Activated T-cell treated with anti-CD3 and anti-CD28 coated beads, Interleukin-2, amount 50 U/mL, for 72 hours (primary cell): ENCODE results near the gene NOP58. TPM values are rescaled to one million over a fixed set of nuclear protein-coding genes. Genes with fewer than 3 reads are reported as not detected.
"Not testable (repeated sequence)": the region's sequence is repeated elsewhere in the genome, so short reads cannot be mapped to it uniquely, and the experiment has no call there.

Experiments used
- ATAC-seq, 2 donors: fragments of 150-1000 bp; cut with Tn5 transposase; replicated peaks in 1 of 2; 2 replicates each; pipeline ENCODE4 v1.10.0; 2021; ENCODE audit warnings: moderate library complexity in 2 of 2, mild to moderate bottlenecking in 1 of 2
- DNase-seq, 2 donors: peaks; one replicate each; pipeline ENCODE4 v3.0.0; 2021 to 2022; ENCODE audit warnings: mixed read lengths in 1 of 2
- H3K27ac Mint-ChIP-seq: one replicate; pipeline ENCODE4 v1.8.0; 2022; ENCODE audit warnings: mild to moderate bottlenecking, moderate library complexity, mixed read lengths
- H3K27me3 Mint-ChIP-seq: one replicate; pipeline ENCODE4 v1.8.0; 2022; ENCODE audit warnings: low read depth, mixed read lengths
- H3K36me3 Mint-ChIP-seq, 2 donors: one replicate each; pipeline ENCODE4 v1.8.0; 2022; ENCODE audit warnings: mixed read lengths in 2 of 2, mild to moderate bottlenecking in 1 of 2; ENCODE audit not compliant: insufficient read depth in 2 of 2
- H3K4me1 Mint-ChIP-seq: one replicate; pipeline ENCODE4 v1.8.0; 2022; ENCODE audit warnings: low read depth, mixed read lengths
- H3K4me3 Mint-ChIP-seq, 2 donors: one replicate each; pipeline ENCODE4 v1.8.0; 2022; ENCODE audit warnings: mild to moderate bottlenecking in 2 of 2, mixed read lengths in 2 of 2, moderate library complexity in 2 of 2
- H3K9me3 Mint-ChIP-seq, 2 donors: one replicate each; pipeline ENCODE4 v1.8.0; 2022; ENCODE audit warnings: mixed read lengths in 2 of 2
- total RNA-seq, 2 donors: library from RNA; stranded (reverse); gene quantifications; one replicate each; pipeline ENCODE4 v1.2.3, GENCODE V29; 2022

The NOP58 gene, protein sequence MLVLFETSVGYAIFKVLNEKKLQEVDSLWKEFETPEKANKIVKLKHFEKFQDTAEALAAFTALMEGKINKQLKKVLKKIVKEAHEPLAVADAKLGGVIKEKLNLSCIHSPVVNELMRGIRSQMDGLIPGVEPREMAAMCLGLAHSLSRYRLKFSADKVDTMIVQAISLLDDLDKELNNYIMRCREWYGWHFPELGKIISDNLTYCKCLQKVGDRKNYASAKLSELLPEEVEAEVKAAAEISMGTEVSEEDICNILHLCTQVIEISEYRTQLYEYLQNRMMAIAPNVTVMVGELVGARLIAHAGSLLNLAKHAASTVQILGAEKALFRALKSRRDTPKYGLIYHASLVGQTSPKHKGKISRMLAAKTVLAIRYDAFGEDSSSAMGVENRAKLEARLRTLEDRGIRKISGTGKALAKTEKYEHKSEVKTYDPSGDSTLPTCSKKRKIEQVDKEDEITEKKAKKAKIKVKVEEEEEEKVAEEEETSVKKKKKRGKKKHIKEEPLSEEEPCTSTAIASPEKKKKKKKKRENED
- 100 to 1,000 TPM; 233 to 300 TPM for total RNA-seq

DNA sequence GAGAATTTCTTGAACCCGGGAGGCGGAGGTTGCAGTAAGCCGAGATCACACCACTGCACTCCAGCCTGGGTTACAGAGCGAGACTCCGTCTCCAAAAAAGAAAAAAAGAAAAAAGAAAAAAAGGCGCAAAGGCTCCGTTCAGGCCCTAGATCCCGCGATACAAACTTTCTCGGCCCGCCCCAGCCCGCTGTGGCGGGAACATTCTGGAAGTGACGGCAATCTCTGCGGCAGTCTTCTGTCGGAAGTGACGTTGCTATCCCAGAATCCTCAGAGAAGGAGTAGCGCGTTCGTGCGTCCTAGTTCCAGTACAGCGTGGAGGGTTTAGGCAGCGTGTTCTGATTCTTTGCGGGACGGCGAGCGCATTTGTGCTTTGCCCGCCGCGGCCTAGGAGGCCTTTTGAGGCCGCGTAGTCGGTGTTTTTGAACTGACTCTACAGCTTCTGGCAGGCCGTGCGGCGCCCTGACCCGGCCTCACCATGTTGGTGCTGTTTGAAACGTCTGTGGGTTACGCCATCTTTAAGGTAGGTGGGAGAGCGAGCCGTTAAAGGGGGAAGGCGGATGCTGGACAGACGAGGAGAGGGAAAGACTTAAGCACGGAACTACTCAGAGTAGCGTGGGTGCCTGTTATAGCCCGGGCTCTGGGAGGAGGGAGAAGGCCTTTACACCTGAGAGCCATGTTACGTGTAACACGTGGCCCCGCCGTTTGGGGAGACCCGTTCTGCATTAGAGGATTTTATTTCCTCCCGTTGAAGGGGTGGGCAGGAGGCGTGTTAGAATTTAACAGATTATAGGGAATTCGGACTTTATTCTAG lies at the start of gene NOP58:
NOP58 (plus strand) TSS at position 297 of the 811 bp plus-strand sequence; CDS start at position 476, 179 bp downstream.
- Mint-ChIP-seq H3K9me3 (no peaks in the 10 kb centered on the region), H3K4me1 (peaks cover 29% of the 10 kb centered on the region), H3K4me3 (peak within 1 kb of the TSS; percentile 64 to 72), H3K27ac (peak within 1 kb of the TSS; percentile 81), H3K27me3 (no peaks in the 10 kb centered on the region), H3K36me3 (peaks cover 2 to 12% of the 10 kb centered on the region in 2 donors)
- DNase-seq: peak; percentile 92 to 93
- peak; percentile 87 to 88 for ATAC-seq

DNA sequence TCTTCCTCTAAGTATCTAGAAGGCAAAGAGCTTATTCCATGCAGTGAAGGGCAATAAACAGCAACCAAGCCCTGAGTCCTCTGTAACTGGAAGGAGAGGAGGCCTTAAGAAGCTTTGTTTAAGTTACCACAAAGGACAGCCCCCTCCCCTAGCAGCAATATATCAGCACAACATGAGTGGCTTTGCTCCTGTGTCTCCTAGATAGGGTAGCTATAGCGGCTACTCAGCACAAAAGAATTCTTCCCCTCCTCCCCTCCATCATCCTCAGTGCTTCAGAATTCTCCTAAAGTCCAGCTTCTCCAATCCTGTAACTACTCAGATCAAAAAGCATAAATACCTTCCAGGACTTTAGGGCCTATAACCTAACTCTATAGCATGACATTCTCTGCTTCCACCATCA lies 43.7 kb upstream of the NOP58 start:
- no peak overlapping the region for H3K27ac Mint-ChIP-seq
- ATAC-seq (no peak), DNase-seq (no peak)
- no peak overlapping the region for H3K4me3 Mint-ChIP-seq
- peaks cover 7 to 23% of the 10 kb centered on the region in 2 donors for H3K36me3 Mint-ChIP-seq
- H3K4me1 Mint-ChIP-seq: peaks cover 10% of the 10 kb centered on the region
- no peaks in the 10 kb centered on the region for H3K27me3 Mint-ChIP-seq
- H3K9me3 Mint-ChIP-seq: no peaks in the 10 kb centered on the region

DNA sequence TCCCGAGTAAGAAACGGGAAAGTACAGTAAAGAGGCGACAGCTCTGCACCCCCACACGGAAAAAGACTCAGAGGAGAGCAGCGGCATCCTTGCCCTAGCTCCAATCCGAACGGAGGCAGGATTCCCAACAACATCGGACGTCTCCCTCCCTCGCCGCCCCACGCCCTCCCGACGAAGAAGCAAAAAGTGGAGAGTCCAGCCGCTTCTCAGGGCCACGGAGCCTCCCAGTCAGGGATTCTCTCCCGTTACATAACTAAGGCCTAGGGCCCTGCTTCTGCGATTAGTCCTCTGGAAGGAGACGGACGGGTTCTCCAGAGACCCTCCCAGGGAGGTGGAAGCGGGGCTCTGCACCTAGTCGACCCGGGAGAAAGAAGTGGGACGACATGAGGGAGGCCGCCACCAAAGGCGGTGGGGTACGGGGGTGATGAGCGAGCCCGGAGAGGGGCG lies 27.8 kb upstream of the NOP58 start:
- H3K36me3 Mint-ChIP-seq: peaks cover 5 to 7% of the 10 kb centered on the region in 2 donors

DNA sequence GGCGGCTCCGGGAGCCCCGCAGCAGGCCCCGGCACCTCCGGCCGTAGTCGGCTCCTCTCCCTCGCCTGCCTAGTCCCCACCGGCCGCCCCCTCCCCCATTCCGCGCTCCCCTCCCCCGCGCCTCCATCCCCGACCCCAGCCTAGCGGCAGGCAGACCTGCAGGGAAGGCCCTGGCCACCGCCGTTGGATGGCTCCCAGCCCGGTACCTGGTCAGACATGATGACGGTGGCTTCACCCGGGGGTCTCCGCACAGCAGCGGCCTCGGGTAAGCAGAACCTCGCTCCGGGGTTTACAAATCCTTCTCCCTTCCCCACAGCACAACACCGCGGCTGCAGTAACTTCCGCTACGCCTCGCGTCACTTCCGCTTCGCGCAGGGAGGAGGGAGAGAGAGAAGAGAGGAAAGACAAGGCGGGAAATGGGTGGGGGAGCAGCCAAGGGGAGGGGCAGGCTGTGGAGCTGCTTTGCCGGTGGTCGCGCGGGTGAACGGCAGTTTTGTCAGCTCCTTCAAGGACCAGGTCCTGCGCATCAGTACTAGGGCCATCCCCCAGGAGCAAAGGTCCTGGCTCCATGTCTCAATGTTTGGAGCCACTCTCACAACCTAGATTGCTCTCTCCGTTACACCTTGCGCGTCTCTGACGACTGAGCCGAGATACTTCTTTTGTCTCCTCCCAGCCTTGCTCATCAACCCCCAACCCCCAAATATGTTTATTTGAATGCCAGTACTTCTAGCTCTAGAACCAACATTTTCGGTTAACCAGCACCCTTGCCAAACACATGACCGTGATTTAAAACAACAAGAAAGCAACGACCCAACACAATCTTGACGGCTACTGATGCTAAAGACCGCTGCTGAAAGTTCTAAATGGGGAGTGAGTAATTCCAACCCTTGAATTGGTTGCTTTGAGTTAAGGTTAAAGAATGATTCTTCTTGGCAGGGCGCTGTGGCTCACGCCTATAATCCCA lies 27.0 kb upstream of the NOP58 start, which contains the start of gene SUMO1:
SUMO1 (minus strand) TSS at position 364 of the 964 bp plus-strand sequence; CDS start at position 218, 146 bp downstream.
- Mint-ChIP-seq H3K36me3 (peaks cover 5 to 7% of the 10 kb centered on the region in 2 donors), H3K27me3 (no peaks in the 10 kb centered on the region), H3K4me3 (peak within 1 kb of the TSS; percentile 94 to 99), H3K27ac (peak within 1 kb of the TSS; percentile 94), H3K9me3 (no peaks in the 10 kb centered on the region), H3K4me1 (peaks cover 41% of the 10 kb centered on the region)
- ATAC-seq (peak; percentile 97 to 98), DNase-seq (peak; percentile 92)

More for the DNA sequence above, 27.8 kb upstream of the NOP58 start:
- Mint-ChIP-seq H3K27ac (peak overlapping the region; percentile 72), H3K9me3 (no peaks in the 10 kb centered on the region), H3K4me1 (peaks cover 48% of the 10 kb centered on the region), H3K27me3 (no peaks in the 10 kb centered on the region), H3K4me3 (peak overlapping the region; percentile 93 to 99)
- DNase-seq (no peak), ATAC-seq (peak; percentile 46 to 49)

DNA sequence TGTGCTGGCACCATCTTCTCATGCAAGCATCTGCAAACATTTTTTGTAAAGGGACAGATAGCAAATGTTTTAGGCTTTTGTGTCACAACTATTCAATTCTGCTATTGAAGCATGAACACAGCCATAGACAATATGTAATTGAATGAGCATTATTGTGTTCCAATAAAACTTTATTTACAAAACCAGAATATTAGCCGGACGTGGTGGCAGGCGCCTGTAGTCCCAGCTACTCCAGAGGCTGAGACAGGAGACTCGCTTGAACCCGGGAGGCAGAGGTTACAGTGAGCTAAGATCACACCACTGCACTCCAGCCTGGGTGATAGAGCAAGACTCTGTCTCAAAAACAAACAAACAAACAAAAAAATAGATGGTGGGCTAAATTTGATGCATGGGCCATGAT lies 17.9 kb upstream of the NOP58 start:
- not testable (repeated sequence) for ATAC-seq, H3K27ac Mint-ChIP-seq, H3K36me3 Mint-ChIP-seq, H3K9me3 Mint-ChIP-seq, H3K4me1 Mint-ChIP-seq, H3K27me3 Mint-ChIP-seq, DNase-seq, H3K4me3 Mint-ChIP-seq

DNA sequence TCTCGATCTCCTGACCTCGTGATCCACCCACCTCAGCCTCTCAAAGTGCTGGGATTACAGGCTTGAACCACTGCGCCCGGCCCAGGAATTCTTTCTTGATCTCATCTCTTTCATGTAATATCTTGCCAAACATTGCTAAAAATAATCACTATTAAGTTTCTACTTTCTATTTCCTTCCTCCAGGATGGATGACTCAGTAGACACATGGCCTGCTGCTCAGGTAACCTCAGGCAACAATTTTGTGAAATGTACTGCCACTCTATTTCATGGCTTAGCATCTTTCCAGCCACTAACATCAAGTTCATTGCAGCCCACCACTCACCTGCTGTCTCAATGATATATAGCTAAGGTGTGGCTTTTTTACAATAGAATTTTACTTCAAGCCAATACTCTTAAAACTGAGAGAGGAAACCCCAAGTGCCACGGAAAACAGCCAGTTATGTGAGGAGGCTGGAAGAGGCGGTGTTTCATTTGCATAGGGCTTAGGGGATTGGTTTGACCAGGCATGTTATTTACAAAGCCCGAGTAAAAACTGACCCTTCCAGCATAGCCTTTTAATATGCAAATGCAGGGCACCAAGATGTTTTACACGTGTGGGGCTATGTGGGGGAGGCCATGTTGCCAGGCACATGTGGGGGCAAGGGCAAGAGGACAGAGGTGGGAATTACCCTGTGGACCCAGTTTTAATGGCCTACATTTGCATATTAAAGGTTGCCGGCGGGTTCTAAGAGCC lies 15.9 kb upstream of the NOP58 start:
- Mint-ChIP-seq H3K4me1 (peaks cover 6% of the 10 kb centered on the region), H3K36me3 (no peaks in the 10 kb centered on the region), H3K27ac (no peak overlapping the region), H3K4me3 (no peak overlapping the region), H3K27me3 (no peaks in the 10 kb centered on the region), H3K9me3 (no peaks in the 10 kb centered on the region)
- DNase-seq (no peak), ATAC-seq (no peak)

DNA sequence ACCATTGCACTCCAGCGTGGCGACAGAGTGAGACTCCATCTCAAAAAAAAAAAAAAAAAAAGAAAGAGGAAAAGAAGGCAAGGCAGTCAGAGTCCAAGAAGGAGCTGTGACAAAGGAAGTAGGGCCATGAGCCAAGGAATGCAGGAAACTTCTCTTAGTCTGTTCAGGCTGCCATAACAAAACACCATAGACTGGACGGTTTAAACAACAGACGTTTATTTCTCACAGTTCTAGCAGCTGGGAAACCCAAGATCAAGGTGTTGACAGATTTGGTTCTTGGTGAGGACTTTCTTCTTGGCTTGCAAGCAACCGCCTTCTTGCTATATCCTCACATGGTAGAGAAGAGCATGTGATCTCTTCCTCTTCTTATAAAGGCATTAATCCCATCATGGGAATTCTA lies 14.1 kb upstream of the NOP58 start:
- Mint-ChIP-seq H3K36me3 (no peaks in the 10 kb centered on the region), H3K27me3 (no peaks in the 10 kb centered on the region), H3K27ac (no peak overlapping the region), H3K4me1 (peaks cover 6% of the 10 kb centered on the region), H3K4me3 (no peak overlapping the region), H3K9me3 (no peaks in the 10 kb centered on the region)
- DNase-seq (no peak), ATAC-seq (no peak)

DNA sequence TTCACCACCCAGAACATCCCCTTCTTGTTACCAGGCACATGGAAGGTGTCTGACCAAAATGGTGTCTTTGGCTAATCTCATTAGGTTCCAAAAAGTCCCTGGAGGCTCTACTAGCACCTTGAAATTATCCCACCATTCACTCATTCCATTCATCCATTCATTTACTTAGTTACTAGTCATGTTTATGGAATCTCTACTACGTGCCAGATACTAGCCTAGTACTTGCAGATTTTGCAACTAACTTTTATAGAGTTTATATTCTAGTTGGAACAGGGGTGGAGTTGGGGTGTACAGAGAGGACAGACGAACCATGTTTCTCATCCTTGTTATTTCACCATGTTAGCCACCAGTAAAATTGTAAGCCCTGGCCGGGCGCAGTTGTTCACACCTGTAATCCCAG lies 4.0 kb upstream of the NOP58 start:
- H3K27me3 Mint-ChIP-seq: no peaks in the 10 kb centered on the region
- no peak for ATAC-seq
- no peaks in the 10 kb centered on the region for H3K36me3 Mint-ChIP-seq
- peaks cover 14% of the 10 kb centered on the region for H3K4me1 Mint-ChIP-seq
- no peak for DNase-seq
- H3K9me3 Mint-ChIP-seq: no peaks in the 10 kb centered on the region
- no peak overlapping the region for H3K4me3 Mint-ChIP-seq
- H3K27ac Mint-ChIP-seq: no peak overlapping the region

DNA sequence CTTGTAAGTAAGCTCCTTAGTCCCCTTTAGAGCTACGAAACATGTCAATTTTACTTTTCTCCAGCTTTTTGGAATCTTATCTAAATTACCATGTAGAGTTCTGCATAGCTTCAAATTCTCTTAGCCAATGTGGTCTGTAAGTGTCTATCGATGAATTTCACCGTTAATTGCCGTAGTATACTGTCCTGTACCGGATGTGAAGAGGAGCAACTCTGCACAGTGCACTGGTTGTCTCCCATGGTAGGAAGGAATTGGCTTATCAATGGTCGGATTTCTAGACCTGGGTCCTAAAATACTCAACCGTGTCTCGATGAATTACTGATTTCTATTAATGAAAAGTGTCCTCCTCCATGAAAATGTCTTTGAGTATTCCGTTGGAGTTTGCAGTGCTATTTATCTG lies 1.9 kb downstream of the NOP58 start:
- ATAC-seq (no peak), DNase-seq (no peak)
- H3K27ac Mint-ChIP-seq: peak overlapping the region; percentile 93
- no peaks in the 10 kb centered on the region for H3K9me3 Mint-ChIP-seq
- no peaks in the 10 kb centered on the region for H3K27me3 Mint-ChIP-seq
- H3K4me1 Mint-ChIP-seq: peaks cover 47% of the 10 kb centered on the region
- peaks cover 2 to 16% of the 10 kb centered on the region in 2 donors for H3K36me3 Mint-ChIP-seq
- no peak overlapping the region for H3K4me3 Mint-ChIP-seq

DNA sequence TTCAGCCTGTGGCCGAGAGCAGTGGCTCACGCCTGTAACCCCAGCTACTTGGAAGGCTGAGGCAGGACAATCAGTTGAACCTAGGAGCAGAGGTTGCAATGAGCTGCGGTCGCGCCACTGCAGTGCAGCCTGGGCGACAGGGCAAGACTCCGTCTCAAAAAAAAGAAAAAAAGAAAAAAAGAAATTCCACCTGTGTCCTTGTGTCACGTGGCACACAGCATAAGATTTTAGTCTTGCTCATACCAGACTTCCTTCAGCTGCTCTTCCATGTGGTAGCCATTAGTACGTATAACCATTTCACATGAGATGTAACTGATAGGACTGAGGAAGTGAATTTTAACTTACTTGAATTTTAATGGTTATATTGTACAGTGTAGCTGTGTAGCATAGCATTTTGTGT lies 4.0 kb downstream of the NOP58 start:
- Mint-ChIP-seq H3K27me3 (no peaks in the 10 kb centered on the region), H3K9me3 (no peaks in the 10 kb centered on the region), H3K4me1 (peaks cover 57% of the 10 kb centered on the region), H3K27ac (peak overlapping the region; percentile 96), H3K4me3 (peak overlapping the region in 1 of 2 donors; percentile 90), H3K36me3 (peaks cover 2 to 16% of the 10 kb centered on the region in 2 donors)
- ATAC-seq (peak in 1 of 2 donors; percentile 8), DNase-seq (peak; percentile 27 to 33)

DNA sequence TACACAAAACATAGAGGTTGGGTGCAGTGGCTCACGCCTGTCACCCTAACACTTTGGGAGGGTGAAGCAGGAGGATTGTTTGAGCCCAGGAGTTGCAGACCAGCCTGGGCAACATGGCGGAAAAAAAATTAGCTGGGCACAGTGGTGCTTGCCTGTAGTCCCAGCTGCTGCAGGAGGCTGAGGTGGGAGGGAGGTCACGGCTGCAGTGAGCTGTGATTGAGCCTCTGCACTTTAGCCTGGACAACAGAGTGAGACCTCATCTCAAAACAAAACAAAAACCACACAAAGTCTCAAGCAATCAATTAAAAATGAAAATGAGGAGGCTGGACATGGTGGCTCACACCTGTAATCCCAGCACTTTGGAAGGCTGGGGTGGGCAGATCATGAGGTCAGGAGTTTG lies 4.9 kb downstream of the NOP58 start:
- Mint-ChIP-seq H3K9me3 (no peaks in the 10 kb centered on the region), H3K4me3 (peak overlapping the region in 1 of 2 donors; percentile 90), H3K36me3 (peaks cover 5 to 16% of the 10 kb centered on the region in 2 donors), H3K4me1 (peaks cover 64% of the 10 kb centered on the region), H3K27me3 (no peaks in the 10 kb centered on the region), H3K27ac (peak overlapping the region; percentile 96)
- DNase-seq (no peak), ATAC-seq (no peak)
